AG09309 (cell line): ENCODE results near the gene GSN.

ENCODE experiments used
- DNase-seq: peaks from one replicate; pipeline ENCODE4 v3.0.0-alpha.2; 2010; ENCODE audit warnings: low read depth
- H3K4me3 ChIP-seq: 2 replicates; pipeline ENCODE4 v1.5.1; 2011; ENCODE audit warnings: mild to moderate bottlenecking, low read depth, low read length, moderate library complexity; ENCODE audit not compliant: control insufficient read depth
- TF ChIP-seq, protein P1 (sequence below): IDR thresholded peaks from 2 replicates; pipeline ENCODE4 v1.5.1; 2011; ENCODE audit warnings: mild to moderate bottlenecking, low read depth, low read length, inconsistent platforms; ENCODE audit not compliant: insufficient read depth, control insufficient read depth; ENCODE audit errors: missing control alignments

GSN gene

DNA sequence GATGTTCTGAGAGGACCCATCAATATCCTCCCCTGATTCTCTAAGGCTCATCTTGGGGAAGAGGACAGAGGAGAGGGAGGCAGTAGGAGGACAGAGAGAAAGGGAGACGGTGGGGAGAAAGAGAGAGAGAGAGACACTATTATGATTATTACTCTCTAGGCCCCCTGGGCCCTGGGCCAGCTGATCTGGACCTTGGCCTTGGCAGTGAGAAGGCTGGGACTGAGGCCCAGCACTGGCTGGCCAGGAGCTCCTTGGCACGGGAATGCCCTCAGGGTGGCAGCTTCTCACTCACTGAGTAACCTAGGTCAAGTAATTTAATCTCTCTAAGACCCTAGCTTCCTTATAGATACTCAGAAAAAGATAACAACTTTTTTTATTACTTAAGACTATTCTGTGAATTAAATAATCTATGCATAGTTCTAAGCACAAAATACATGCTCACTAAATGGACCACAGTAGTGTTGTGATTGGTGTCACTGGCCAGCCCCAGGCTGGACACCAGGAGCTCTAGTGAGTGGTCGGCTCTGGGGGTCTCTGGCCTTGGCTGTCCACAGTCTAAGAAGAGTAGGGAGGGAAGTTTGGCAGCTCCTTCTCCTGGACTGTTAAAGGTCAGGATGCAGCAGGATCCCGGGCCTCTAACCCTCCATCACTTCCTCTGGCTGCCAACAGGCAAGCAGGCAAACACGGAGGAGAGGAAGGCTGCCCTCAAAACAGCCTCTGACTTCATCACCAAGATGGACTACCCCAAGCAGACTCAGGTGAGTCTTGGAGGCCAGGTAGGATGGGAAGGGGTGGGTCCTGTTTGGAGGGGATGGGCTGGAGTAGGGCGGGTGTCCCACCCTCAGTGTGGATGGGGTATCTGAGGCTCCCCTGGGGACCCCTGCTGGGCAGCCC, 50.0 kb downstream of the GSN start:
- DNase-seq = no peak

DNA sequence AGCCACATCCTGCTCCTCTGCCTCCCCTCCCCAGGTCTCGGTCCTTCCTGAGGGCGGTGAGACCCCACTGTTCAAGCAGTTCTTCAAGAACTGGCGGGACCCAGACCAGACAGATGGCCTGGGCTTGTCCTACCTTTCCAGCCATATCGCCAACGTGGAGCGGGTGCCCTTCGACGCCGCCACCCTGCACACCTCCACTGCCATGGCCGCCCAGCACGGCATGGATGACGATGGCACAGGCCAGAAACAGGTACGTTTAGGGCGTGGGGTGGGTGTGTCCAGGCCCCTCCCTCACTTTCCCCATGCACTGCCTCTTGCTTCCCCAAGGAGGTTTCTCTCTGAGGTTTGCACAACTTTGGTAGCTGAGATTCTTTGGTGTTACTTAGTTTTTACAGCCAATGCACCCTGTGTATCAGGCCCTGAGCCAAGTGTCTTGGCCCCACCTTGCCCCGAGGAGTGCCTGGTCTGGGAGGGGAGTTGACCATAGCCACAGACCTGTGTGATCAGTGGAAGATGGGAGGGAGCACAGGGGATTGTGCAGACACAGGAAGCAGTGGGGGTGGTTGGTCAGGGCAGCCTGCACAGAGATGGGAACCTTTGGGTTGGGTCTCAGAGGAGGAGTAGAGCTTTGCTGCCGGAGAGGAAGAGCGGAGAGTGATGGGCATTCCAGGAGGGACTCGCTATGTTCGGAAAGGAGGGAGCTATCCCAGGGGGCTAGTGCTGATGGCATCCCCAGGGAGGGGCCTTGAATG, 50.8 kb downstream of the GSN start:
- TF ChIP-seq, protein P1, sequence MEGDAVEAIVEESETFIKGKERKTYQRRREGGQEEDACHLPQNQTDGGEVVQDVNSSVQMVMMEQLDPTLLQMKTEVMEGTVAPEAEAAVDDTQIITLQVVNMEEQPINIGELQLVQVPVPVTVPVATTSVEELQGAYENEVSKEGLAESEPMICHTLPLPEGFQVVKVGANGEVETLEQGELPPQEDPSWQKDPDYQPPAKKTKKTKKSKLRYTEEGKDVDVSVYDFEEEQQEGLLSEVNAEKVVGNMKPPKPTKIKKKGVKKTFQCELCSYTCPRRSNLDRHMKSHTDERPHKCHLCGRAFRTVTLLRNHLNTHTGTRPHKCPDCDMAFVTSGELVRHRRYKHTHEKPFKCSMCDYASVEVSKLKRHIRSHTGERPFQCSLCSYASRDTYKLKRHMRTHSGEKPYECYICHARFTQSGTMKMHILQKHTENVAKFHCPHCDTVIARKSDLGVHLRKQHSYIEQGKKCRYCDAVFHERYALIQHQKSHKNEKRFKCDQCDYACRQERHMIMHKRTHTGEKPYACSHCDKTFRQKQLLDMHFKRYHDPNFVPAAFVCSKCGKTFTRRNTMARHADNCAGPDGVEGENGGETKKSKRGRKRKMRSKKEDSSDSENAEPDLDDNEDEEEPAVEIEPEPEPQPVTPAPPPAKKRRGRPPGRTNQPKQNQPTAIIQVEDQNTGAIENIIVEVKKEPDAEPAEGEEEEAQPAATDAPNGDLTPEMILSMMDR = no peak
- DNase-seq = no peak
- H3K4me3 ChIP-seq = no peak overlapping the region

More for the DNA sequence above, 50.0 kb downstream of the GSN start:
- H3K4me3 ChIP-seq = no peak overlapping the region
- TF ChIP-seq, protein P1 = no peak

DNA sequence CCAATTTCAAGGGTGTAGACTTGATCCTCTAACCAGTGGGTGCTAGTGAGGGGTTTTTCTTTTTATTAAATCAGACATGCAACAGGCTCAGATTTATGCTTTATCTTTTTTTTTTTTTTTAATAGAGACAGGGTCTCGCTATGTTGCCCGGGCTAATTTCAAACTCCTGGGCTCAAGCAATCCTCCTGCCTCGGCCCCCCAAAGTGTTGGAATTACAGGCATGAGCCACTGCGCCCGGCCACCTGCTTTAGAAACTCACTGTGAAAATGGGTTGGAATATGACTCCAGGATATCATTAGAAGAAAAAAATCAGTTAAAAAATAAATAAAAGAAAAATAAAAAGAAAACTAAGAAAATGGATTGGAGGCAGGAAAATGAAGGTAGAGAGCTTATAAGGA, 51.4 kb downstream of the GSN start:
- TF ChIP-seq, protein P1 = no peak
- DNase-seq = no peak

DNA sequence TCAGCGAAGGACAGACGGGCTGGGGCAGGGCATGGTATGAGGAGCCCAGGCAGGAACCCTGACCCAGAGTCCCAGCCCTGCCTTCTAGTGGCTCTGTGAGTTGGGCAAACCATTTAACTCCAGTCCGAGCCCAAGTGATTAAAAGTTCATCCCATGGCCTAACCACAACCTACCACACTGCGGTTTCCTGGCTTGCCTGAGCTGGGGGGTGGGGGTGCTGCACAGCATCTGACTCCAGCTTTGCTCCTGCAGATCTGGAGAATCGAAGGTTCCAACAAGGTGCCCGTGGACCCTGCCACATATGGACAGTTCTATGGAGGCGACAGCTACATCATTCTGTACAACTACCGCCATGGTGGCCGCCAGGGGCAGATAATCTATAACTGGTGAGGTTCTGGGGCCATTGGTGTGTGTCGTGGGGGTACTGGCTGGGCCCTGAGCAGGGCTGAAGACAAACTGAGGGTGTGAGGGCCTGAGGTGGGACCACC, 53.1 kb downstream of the GSN start:
- no peak overlapping the region for H3K4me3 ChIP-seq
- TF ChIP-seq, protein P1 = no peak
- no peak for DNase-seq

More for the DNA sequence above, 51.4 kb downstream of the GSN start:
- no peak overlapping the region for H3K4me3 ChIP-seq

DNA sequence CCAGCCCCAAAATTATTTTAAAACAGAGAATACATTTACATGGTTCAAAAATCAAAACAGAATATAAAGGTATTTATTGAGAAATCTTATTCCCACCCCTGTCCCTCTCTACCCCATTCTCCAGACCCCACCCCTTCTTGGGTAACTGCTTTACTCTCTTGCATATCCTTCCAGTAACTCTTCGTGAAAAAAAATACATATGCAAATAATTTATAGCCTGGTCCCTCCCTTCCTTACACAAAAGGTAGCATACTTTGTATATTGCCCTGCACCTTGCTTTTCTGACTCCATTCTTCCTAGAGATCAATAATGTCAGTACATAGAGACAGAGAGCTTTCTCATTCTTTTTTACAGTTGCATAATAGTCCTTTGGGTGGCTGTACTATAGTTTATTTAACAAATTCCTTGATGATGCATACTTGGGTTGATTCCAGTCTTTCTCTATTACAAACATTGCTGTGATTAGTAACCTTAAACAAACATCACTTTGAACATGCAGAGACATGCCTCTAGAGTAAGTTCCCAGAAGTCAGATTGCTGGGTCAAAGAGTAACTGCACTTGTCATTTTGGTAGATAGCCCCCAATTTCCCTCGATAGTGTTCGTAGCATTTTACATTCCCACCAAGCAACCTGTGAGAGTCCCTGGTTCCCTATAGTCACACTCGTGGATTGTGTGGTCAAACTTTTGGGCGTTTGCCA, 54.2 kb downstream of the GSN start:
- H3K4me3 ChIP-seq = no peak overlapping the region
- DNase-seq = peak; percentile 90

More for the DNA sequence above, 54.2 kb downstream of the GSN start:
- TF ChIP-seq, protein P1 = no peak
